Activated CD8-positive, alpha-beta memory T cell treated with anti-CD3 and anti-CD28 coated beads, Interleukin-2, amount 10 ng/mL, durations not matched to agents 7 days and 5 days (primary cell): ENCODE results near the gene HMBS. TPM values are rescaled to one million over a fixed set of nuclear protein-coding genes. Genes with fewer than 3 reads are reported as not detected.
"Not testable (repeated sequence)": the region's sequence is repeated elsewhere in the genome, so short reads cannot be mapped to it uniquely, and the experiment has no call there.

Experiments
- ATAC-seq: fragments of 150-1000 bp; cut with Tn5 transposase; one replicate; pipeline ENCODE4 v1.10.0; 2021; ENCODE audit warnings: moderate library complexity
- CTCF ChIA-PET: fragments of 350-600 bp; sonication (Branson Sonifier 250); formaldehyde crosslinking; loops from one replicate; lab custom pipeline; 2021; ENCODE audit warnings: antibody characterized with exemption; lab: Charles Lee
- DNase-seq: peaks from one replicate; pipeline ENCODE4 v3.0.0-alpha.2; 2020
- H3K27ac Mint-ChIP-seq: one replicate; pipeline ENCODE4 v1.8.0; 2021; ENCODE audit warnings: mild to moderate bottlenecking, mixed read lengths
- H3K27me3 Mint-ChIP-seq: one replicate; pipeline ENCODE4 v1.8.0; 2021; ENCODE audit warnings: mixed read lengths
- H3K36me3 Mint-ChIP-seq: one replicate; pipeline ENCODE4 v1.8.0; 2021; ENCODE audit warnings: mild to moderate bottlenecking, mixed read lengths
- H3K4me1 Mint-ChIP-seq: one replicate; pipeline ENCODE4 v1.8.0; 2021; ENCODE audit warnings: mixed read lengths
- H3K4me3 Mint-ChIP-seq: one replicate; pipeline ENCODE4 v1.8.0; 2021; ENCODE audit warnings: mild to moderate bottlenecking, moderate library complexity, mixed read lengths
- H3K9me3 Mint-ChIP-seq: one replicate; pipeline ENCODE4 v1.8.0; 2022; ENCODE audit warnings: low read depth, mixed read lengths
- total RNA-seq, 2 experiments: library from RNA; stranded (reverse); gene quantifications; one replicate each; pipeline ENCODE4 v1.2.3, GENCODE V29; 2021

HMBS gene
- total RNA-seq, 2 experiments from 2014 or later, result 26.6 to 36.7 TPM

DNA sequence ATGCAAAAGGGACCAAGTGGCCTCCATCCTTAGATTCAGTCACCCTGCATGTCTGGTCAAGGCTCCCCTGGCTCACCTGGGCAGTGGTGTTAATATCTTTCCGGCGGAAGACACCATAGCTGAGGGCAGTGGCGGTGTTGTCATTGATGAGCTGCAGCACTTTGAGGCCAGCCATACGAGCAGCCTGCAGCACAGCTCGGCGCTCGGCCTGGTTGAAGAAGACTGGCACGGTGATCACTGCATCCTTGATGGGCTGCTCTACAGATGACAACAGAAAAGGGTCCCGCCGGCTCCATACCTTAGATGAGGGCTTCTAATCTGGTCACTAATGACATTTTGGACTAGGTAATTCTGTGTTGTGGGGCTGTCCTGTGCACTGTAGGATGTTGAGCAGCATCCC lies 30.3 kb upstream of the HMBS start:
- ATAC-seq (no peak), DNase-seq (no peak)
- Mint-ChIP-seq H3K27me3 (no peaks in the 10 kb centered on the region), H3K4me3 (no peak overlapping the region), H3K36me3 (peaks cover 31% of the 10 kb centered on the region), H3K27ac (no peak overlapping the region), H3K4me1 (peaks cover 43% of the 10 kb centered on the region), H3K9me3 (no peaks in the 10 kb centered on the region)
- CTCF ChIA-PET, result interaction anchor here (2.2 kb wide), 1 partner anchor 36 kb away, joined by 7 read pairs; the partner anchor contains the start of genes RPS25 and TRAPPC4

- H3K4me3 Mint-ChIP-seq, result peak overlapping the region; percentile 82
- H3K27me3 Mint-ChIP-seq, result no peaks in the 10 kb centered on the region
- ATAC-seq (no peak), DNase-seq (peak; percentile 45)
- H3K9me3 Mint-ChIP-seq, result no peaks in the 10 kb centered on the region
- CTCF ChIA-PET, result interaction anchor here (0.9 to 2.5 kb wide), 11 partner anchors 9 to 149 kb away, joined by 3 to 9 read pairs (median 4); partner anchors contain the start of genes DPAGT1, HINFP, RPS25 and TRAPPC4
- H3K4me1 Mint-ChIP-seq, result peaks cover 40% of the 10 kb centered on the region
- H3K36me3 Mint-ChIP-seq, result peaks cover 25% of the 10 kb centered on the region
- peak overlapping the region; percentile 68 for H3K27ac Mint-ChIP-seq
These were observed 28.8 kb upstream of the HMBS start for GRCh38 chr11:119055901-119056300.

- ATAC-seq (peak; percentile 0), DNase-seq (peak; percentile 66)
- H3K4me3 Mint-ChIP-seq, result peak overlapping the region; percentile 82
- no peaks in the 10 kb centered on the region for H3K27me3 Mint-ChIP-seq
- peaks cover 26% of the 10 kb centered on the region for H3K36me3 Mint-ChIP-seq
- H3K9me3 Mint-ChIP-seq, result no peaks in the 10 kb centered on the region
- H3K4me1 Mint-ChIP-seq, result peaks cover 40% of the 10 kb centered on the region
- CTCF ChIA-PET, result interaction anchor here (0.7 to 2.5 kb wide), 12 partner anchors 11 to 205 kb away, joined by 3 to 9 read pairs (median 4); partner anchors contain the start of genes DPAGT1, HINFP, HMBS and RPS25
- H3K27ac Mint-ChIP-seq, result peak overlapping the region; percentile 91
These were observed 28.2 kb upstream of the HMBS start for GRCh38 chr11:119056421-119056999.

GRCh38 chr11:119057000-119057769 lies 27.5 kb upstream of the HMBS start, which contains the start of gene HYOU1:
Gene HYOU1 (minus strand): TSS chr11:119057205. CDS start chr11:119056160, 1,045 bp downstream.
- Mint-ChIP-seq H3K4me3 (peak within 1 kb of the TSS; percentile 82), H3K4me1 (peaks cover 36% of the 10 kb centered on the region), H3K36me3 (peaks cover 24% of the 10 kb centered on the region), H3K9me3 (no peaks in the 10 kb centered on the region), H3K27ac (peak within 1 kb of the TSS; percentile 91), H3K27me3 (no peaks in the 10 kb centered on the region)
- DNase-seq (peak; percentile 99), ATAC-seq (peak; percentile 96)
- CTCF ChIA-PET, result interaction anchor here (0.7 to 2.5 kb wide), 15 partner anchors 10 to 204 kb away, joined by 3 to 9 read pairs (median 4); partner anchors contain the start of genes CBL, DPAGT1, HINFP and HMBS

DNA sequence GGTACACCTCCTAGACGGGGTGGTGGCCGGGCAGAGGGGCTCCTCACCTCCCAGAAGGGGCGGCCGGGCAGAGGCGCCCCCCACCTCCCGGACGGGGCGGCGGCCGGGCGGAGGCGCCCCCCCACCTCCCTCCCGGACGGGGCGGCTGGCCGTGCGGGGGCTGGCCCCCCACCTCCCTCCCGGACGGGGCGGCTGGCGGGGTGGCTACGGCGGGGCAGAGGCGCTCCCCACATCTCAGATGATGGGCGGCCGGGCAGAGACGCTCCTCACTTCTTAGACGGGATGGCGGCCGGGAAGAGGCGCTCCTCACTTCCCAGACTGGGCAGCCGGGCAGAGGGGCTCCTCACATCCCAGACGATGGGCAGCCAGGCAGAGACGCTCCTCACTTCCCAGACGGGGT lies 25.6 kb upstream of the HMBS start:
- H3K9me3 Mint-ChIP-seq, H3K27ac Mint-ChIP-seq, H3K36me3 Mint-ChIP-seq, DNase-seq, H3K27me3 Mint-ChIP-seq, ATAC-seq, CTCF ChIA-PET: not testable (repeated sequence)
- Mint-ChIP-seq H3K4me3 (peak overlapping the region; percentile 22), H3K4me1 (peaks cover 27% of the 10 kb centered on the region)

GRCh38 chr11:119061256-119061655 lies 23.4 kb upstream of the HMBS start:
- ATAC-seq (no peak), DNase-seq (no peak)
- Mint-ChIP-seq H3K27ac (no peak overlapping the region), H3K4me3 (no peak overlapping the region), H3K27me3 (no peaks in the 10 kb centered on the region), H3K4me1 (peaks cover 26% of the 10 kb centered on the region), H3K36me3 (peaks cover 5% of the 10 kb centered on the region), H3K9me3 (no peaks in the 10 kb centered on the region)
- CTCF ChIA-PET, result interaction anchor here (1.0 to 1.5 kb wide), 2 partner anchors 108 to 277 kb away, joined by 3 read pairs; no protein-coding TSS in a partner anchor

DNA sequence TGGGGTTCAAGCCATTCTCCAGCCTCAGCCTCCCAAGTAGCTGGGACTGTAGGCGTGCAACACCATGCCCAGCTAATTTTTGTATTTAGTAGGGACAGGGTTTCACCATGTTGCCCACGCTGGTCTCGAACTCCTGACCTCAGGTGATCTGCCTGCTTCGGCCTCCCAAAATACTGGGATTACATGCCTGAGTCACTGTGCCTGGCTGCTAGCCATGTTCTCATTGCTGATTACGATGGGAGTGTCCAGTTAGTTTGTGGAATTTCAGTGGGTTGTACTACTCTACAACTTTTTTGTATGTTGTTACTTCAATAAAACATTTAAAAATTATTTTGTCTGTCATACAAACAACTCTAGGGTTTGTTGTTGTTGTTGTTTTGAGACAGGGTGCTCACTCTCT lies 21.9 kb upstream of the HMBS start:
- no peak for ATAC-seq
- DNase-seq, result no peak
- no peak overlapping the region for H3K4me3 Mint-ChIP-seq
- H3K27ac Mint-ChIP-seq, result no peak overlapping the region
- no peaks in the 10 kb centered on the region for H3K9me3 Mint-ChIP-seq
- peaks cover 32% of the 10 kb centered on the region for H3K4me1 Mint-ChIP-seq
- peaks cover 5% of the 10 kb centered on the region for H3K36me3 Mint-ChIP-seq
- H3K27me3 Mint-ChIP-seq, result no peaks in the 10 kb centered on the region
- CTCF ChIA-PET, result interaction anchor here (0.7 to 1.1 kb wide), 2 partner anchors 23 to 134 kb away, joined by 3 read pairs; no protein-coding TSS in a partner anchor

- CTCF ChIA-PET, result interaction anchor here (0.5 to 2.7 kb wide), 15 partner anchors 10 to 273 kb away, joined by 3 to 8 read pairs (median 4); partner anchors contain the start of genes CBL and HMBS
- peak overlapping the region; percentile 42 for H3K4me3 Mint-ChIP-seq
- H3K27ac Mint-ChIP-seq, result peak overlapping the region; percentile 2
- peak; percentile 73 for DNase-seq
- peaks cover 35% of the 10 kb centered on the region for H3K4me1 Mint-ChIP-seq
- no peaks in the 10 kb centered on the region for H3K9me3 Mint-ChIP-seq
- peaks cover 3% of the 10 kb centered on the region for H3K36me3 Mint-ChIP-seq
- peak; percentile 34 for ATAC-seq
- no peaks in the 10 kb centered on the region for H3K27me3 Mint-ChIP-seq
These were observed 19.3 kb upstream of the HMBS start for GRCh38 chr11:119065369-119065768.

DNA sequence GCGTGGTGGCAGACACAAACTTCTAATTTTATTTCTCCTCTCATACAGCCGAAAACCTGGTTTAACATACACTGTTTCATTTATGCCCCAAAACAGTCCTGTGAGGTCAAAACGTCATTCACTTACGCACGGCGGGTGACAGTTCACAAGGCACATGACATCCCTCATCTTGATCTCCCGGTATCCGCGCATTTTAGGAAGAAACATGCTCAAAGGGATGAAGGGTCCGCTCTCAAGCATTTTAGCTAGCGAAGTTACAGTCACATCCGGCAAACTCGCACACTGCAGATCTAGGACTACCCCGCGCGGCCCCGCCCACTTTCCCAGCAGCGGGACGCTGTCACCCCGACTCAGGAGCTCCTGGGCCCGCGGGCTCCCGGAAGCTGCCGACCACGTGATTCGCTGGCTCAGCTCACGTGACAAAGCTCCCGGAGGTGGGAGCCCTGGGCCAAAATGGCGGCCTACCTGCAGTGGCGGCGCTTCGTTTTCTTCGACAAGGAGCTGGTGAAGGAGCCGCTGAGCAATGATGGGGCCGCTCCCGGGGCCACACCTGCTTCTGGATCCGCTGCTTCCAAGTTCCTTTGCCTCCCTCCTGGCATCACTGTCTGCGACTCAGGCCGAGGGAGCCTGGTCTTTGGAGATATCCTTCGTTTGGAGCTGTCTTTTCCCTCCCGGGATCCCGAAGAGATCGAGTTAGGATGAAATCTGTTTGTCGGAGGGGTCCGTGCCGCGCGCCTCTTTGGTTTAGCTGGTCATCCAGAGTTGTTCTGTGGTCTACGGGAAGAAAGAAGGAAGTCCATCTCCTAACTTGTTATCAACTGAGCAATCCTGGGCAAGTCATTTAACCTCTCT lies 17.1 kb upstream of the HMBS start, which contains the start of gene VPS11:
Gene VPS11, plus strand, starts transcription at position 448 of the 852 bp plus-strand sequence. Its CDS starts 6 bp downstream, at position 454.
- H3K27me3 Mint-ChIP-seq, result no peaks in the 10 kb centered on the region
- peak within 1 kb of the TSS; percentile 96 for H3K27ac Mint-ChIP-seq
- no peaks in the 10 kb centered on the region for H3K9me3 Mint-ChIP-seq
- peaks cover 35% of the 10 kb centered on the region for H3K4me1 Mint-ChIP-seq
- CTCF ChIA-PET, result interaction anchor here (0.6 to 2.7 kb wide), 28 partner anchors 10 to 271 kb away, joined by 3 to 15 read pairs (median 4); partner anchors contain the start of genes C2CD2L, CBL, DPAGT1 and HMBS
- ATAC-seq (peak; percentile 99), DNase-seq (peak; percentile 99)
- peak within 1 kb of the TSS; percentile 85 for H3K4me3 Mint-ChIP-seq
- peaks cover 6% of the 10 kb centered on the region for H3K36me3 Mint-ChIP-seq

DNA sequence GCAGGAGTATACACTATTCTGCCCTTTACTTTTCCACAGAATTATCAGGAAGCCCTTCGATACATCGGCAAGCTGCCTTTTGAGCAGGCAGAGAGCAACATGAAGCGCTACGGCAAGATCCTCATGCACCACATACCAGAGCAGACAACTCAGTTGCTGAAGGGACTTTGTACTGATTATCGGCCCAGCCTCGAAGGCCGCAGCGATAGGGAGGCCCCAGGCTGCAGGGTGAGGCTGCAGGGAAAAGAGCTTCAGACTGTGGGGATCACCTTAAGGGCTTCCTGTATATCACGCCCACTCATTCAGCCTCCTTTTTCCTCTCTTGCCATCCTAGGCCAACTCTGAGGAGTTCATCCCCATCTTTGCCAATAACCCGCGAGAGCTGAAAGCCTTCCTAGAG lies 6.8 kb upstream of the HMBS start:
- Mint-ChIP-seq H3K4me3 (no peak overlapping the region), H3K9me3 (no peaks in the 10 kb centered on the region), H3K4me1 (no peaks in the 10 kb centered on the region), H3K27ac (no peak overlapping the region), H3K36me3 (peaks cover 33% of the 10 kb centered on the region), H3K27me3 (no peaks in the 10 kb centered on the region)
- DNase-seq, result no peak
- CTCF ChIA-PET, result interaction anchor here (1.1 kb wide), 1 partner anchor 9 kb away, joined by 3 read pairs; no protein-coding TSS in a partner anchor
- ATAC-seq, result no peak

- no peak for ATAC-seq
- Mint-ChIP-seq H3K9me3 (no peaks in the 10 kb centered on the region), H3K27ac (no peak overlapping the region), H3K4me1 (no peaks in the 10 kb centered on the region), H3K36me3 (peaks cover 29% of the 10 kb centered on the region), H3K27me3 (no peaks in the 10 kb centered on the region), H3K4me3 (no peak overlapping the region)
- CTCF ChIA-PET, result interaction anchor here (1.1 kb wide), 1 partner anchor 10 kb away, joined by 3 read pairs; no protein-coding TSS in a partner anchor
- DNase-seq, result no peak
These were observed 5.8 kb upstream of the HMBS start for GRCh38 chr11:119078675-119079420.
